IMR-90 (cell line): ENCODE results near the gene NUDT3.

Experiments
- CEBPB ChIP-seq: IDR thresholded peaks from 2 replicates; pipeline ENCODE4 v1.6.1; 2012; ENCODE audit warnings: low read depth, low read length, improper control_type of control experiment
- CTCF ChIP-seq: conservative IDR thresholded peaks from 2 replicates; pipeline ENCODE4 v1.5.1; 2012; ENCODE audit warnings: mild to moderate bottlenecking, low read depth, low read length, improper control_type of control experiment
- MXI1 ChIP-seq: IDR thresholded peaks from 2 replicates; pipeline ENCODE4 v1.6.1; 2012; ENCODE audit warnings: low read depth, mild to moderate bottlenecking, low read length, moderate library complexity, borderline replicate concordance
- POLR2A ChIP-seq: IDR thresholded peaks from 2 replicates; pipeline ENCODE4 v1.6.1; 2012; ENCODE audit warnings: mild to moderate bottlenecking, low read depth, low read length

DNA sequence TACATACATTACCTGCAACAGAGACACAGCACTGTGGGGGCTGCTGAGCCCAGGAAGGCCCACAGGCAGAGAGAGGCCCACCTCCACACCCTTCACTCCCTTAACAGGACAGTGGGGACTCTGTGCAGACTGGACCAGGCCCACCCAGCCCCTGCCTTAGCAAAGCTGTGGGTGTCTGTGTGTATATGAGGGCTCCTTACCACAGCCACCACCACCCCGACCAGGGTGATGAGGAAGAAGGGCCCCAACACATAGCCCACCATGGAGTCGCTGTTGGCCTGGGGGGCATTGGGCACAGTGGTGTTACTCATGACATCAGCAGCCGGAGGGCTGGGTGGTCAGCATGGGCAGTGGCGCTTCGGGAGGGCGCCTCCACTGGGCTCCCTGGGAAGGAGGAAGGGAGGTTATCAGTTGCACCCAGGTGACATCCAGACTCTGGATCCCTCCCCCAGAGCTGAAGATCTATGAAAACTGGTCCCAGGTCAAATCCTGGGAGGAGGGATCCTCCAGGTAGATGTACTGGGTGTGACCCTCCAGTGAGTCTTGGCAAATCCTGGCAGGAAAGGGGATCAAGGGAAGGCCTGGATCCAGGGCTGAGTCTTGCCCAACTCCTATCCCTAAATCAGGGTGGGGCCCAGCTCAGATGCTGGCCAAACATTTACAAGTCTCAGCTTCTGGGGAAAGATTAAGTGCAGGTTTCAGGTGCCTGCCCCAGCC is 144.8 kb downstream of the NUDT3 start:
- TF ChIP-seq CTCF (no peak), MXI1 (no peak), CEBPB (peak; percentile 31; the same call in 1 of the 2 replicates), POLR2A (no peak)
